DOHH2 (cell line): Measurements from ENCODE around the gene NELFA.

Experiments
- H3F3A ChIP-seq: fragments of 200-600 bp; sonication (generic), shearing (Covaris generic); 2 replicates; pipeline ENCODE4 v1.6.0; 2016; ENCODE audit warnings: antibody characterized with exemption, mild to moderate bottlenecking; ENCODE audit not compliant: control insufficient read depth, insufficient read depth
- H3K27ac ChIP-seq: fragments of 200-600 bp; sonication (generic); 2 replicates; pipeline ENCODE4 v1.5.1; 2014; ENCODE audit warnings: low read depth, mild to moderate bottlenecking, low read length, moderate library complexity
- H3K27me3 ChIP-seq: fragments of 200-600 bp; sonication (generic); 2 replicates; pipeline ENCODE4 v1.6.1; 2014; ENCODE audit warnings: mild to moderate bottlenecking, low read length, mixed read lengths; ENCODE audit not compliant: control insufficient read depth
- H3K36me3 ChIP-seq: fragments of 200-600 bp; sonication (generic); 2 replicates; pipeline ENCODE4 v1.6.1; 2014; ENCODE audit warnings: mild to moderate bottlenecking, low read length, moderate library complexity, mixed read lengths; ENCODE audit not compliant: control insufficient read depth
- H3K4me1 ChIP-seq: fragments of 200-600 bp; sonication (generic); 2 replicates; pipeline ENCODE4 v1.6.1; 2014; ENCODE audit warnings: mild to moderate bottlenecking, low read length, mixed read lengths; ENCODE audit not compliant: control insufficient read depth
- H3K4me2 ChIP-seq: fragments of 200-600 bp; sonication (generic); 2 replicates; pipeline ENCODE4 v1.6.0; 2014; ENCODE audit warnings: mild to moderate bottlenecking, low read length, moderate library complexity
- H3K4me3 ChIP-seq: fragments of 200-600 bp; sonication (generic); 2 replicates; pipeline ENCODE4 v1.5.1; 2014; ENCODE audit warnings: mild to moderate bottlenecking, low read length, mixed read lengths
- H3K79me2 ChIP-seq: fragments of 200-600 bp; sonication (generic); 2 replicates; pipeline ENCODE4 v1.6.1; 2014; ENCODE audit warnings: mild to moderate bottlenecking, low read length, mixed read lengths; ENCODE audit not compliant: control insufficient read depth
- H3K9me2 ChIP-seq: fragments of 200-600 bp; sonication (generic); replicated peaks from 2 replicates; pipeline ENCODE4 v1.6.1; 2014; ENCODE audit warnings: mild to moderate bottlenecking, low read length, mixed read lengths; ENCODE audit not compliant: control insufficient read depth
- H3K9me3 ChIP-seq: fragments of 200-600 bp; sonication (generic); 2 replicates; pipeline ENCODE4 v1.6.1; 2014; ENCODE audit warnings: antibody characterized with exemption, low read length, mixed read lengths; ENCODE audit not compliant: control insufficient read depth, insufficient read depth
- H4K20me1 ChIP-seq: fragments of 200-600 bp; sonication (generic); 2 replicates; pipeline ENCODE4 v1.6.0; 2014; ENCODE audit warnings: low read depth, mild to moderate bottlenecking, antibody characterized with exemption, low read length, moderate library complexity; ENCODE audit not compliant: control insufficient read depth, insufficient read depth
- CTCF ChIP-seq: fragments of 200-600 bp; sonication (generic); IDR thresholded peaks from one replicate; pipeline ENCODE4 v1.5.1; 2014; ENCODE audit warnings: antibody characterized with exemption, mild to moderate bottlenecking, low read depth, low read length; ENCODE audit not compliant: poor library complexity, severe bottlenecking
- EZH2phosphoT487 ChIP-seq: fragments of 200-600 bp; sonication (generic); IDR thresholded peaks from 2 replicates; pipeline ENCODE4 v1.6.1; 2017; ENCODE audit warnings: borderline replicate concordance, mild to moderate bottlenecking, antibody characterized with exemption, low read length, moderate library complexity, mixed read lengths

The NELFA gene

GRCh38 chr4:2045518-2045951 lies 36.8 kb upstream of the NELFA start:
- peaks cover 6% of the 10 kb centered on the region for H4K20me1 ChIP-seq
- H3F3A ChIP-seq, result no peaks in the 10 kb centered on the region
- peaks cover 14% of the 10 kb centered on the region for H3K4me1 ChIP-seq
- no peaks in the 10 kb centered on the region for H3K9me2 ChIP-seq
- TF ChIP-seq EZH2phosphoT487 (no peak), CTCF (no peak)
- H3K4me2 ChIP-seq, result no peak overlapping the region
- H3K79me2 ChIP-seq, result no peaks in the 10 kb centered on the region; the same call in 1 of the 2 replicates
- no peak overlapping the region for H3K27ac ChIP-seq
- no peaks in the 10 kb centered on the region for H3K36me3 ChIP-seq
- H3K27me3 ChIP-seq, result peaks cover 7% of the 10 kb centered on the region
- H3K4me3 ChIP-seq, result no peak overlapping the region
- no peaks in the 10 kb centered on the region for H3K9me3 ChIP-seq

DNA sequence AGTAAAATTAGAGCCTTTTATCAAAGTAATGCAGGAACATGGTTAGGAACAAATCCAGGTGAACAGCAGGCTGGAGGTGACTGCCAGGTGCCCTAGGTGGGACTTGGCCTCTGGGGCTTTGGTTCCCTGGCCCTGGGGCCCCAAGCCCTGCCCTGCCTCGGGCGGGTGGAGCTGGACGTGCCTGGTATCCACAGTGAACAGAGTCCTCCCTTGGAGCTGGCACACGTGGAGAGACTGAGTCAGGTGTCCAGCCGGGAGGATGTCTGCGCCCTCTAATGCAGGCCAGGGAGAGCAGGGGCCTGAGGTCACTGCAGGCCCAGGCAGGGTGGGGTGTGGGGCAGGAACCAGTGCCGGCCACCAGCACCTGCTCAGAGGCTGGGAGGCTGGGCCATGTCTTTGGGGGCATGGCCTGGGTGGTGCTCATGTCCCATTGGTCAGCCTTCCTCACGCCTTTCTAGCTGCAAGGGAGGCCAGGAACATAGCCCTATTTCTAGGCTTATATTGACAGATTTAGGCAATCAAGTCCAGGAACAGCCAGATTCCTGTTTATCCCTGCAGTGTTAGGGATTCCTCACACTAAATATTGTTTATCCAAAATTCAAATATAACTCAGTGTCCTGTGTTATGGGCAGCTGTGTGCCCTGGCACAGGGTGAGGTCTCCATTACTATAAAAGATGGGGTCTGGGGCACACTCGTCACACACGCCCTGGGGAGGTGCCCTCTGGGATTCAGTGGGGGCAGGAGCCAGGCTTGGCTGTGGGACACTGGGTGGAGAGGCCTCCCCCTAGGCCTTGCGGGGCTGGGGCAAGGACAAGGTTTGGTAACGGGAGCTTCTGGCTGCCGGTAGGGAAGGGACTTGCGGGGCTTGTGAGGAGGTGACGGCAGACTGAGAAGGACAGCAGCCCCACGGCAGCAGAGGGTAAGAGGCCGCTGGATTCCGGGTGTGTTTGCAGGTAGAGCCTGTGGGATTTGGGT lies 36.1 kb upstream of the NELFA start:
- no peaks in the 10 kb centered on the region; the same call in 1 of the 2 replicates for H3K79me2 ChIP-seq
- peaks cover 6% of the 10 kb centered on the region for H4K20me1 ChIP-seq
- TF ChIP-seq CTCF (no peak), EZH2phosphoT487 (no peak)
- peaks cover 14% of the 10 kb centered on the region for H3K4me1 ChIP-seq
- H3K27ac ChIP-seq, result no peak overlapping the region
- no peaks in the 10 kb centered on the region for H3K9me3 ChIP-seq
- H3K4me2 ChIP-seq, result no peak overlapping the region
- H3F3A ChIP-seq, result no peaks in the 10 kb centered on the region
- peaks cover 7% of the 10 kb centered on the region for H3K27me3 ChIP-seq
- H3K9me2 ChIP-seq, result no peaks in the 10 kb centered on the region
- no peak overlapping the region for H3K4me3 ChIP-seq
- no peaks in the 10 kb centered on the region for H3K36me3 ChIP-seq

- Histone ChIP-seq H3K36me3 (no peaks in the 10 kb centered on the region), H3K9me3 (no peaks in the 10 kb centered on the region), H3K4me1 (peaks cover 14% of the 10 kb centered on the region), H4K20me1 (peaks cover 6% of the 10 kb centered on the region), H3K4me3 (no peak overlapping the region), H3K79me2 (no peaks in the 10 kb centered on the region; the same call in 1 of the 2 replicates), H3K9me2 (no peaks in the 10 kb centered on the region), H3K27ac (no peak overlapping the region), H3K27me3 (peaks cover 7% of the 10 kb centered on the region), H3F3A (no peaks in the 10 kb centered on the region), H3K4me2 (no peak overlapping the region)
- TF ChIP-seq EZH2phosphoT487 (no peak), CTCF (no peak)
These were observed 35.3 kb upstream of the NELFA start for GRCh38 chr4:2044119-2044485.
